ENCODE data around the gene HSPD1. TPM values are rescaled to one million over a fixed set of nuclear protein-coding genes. Genes with fewer than 3 reads are reported as not detected.
A peak's percentile ranks its signal among the peaks of the same experiment; 100 is the strongest.
"Not testable (repeated sequence)": the region's sequence is repeated elsewhere in the genome, so short reads cannot be mapped to it uniquely, and the experiment has no call there.

HSPD1 gene
- total RNA-seq, 1 donor from 2014 or later, result 150 TPM

DNA sequence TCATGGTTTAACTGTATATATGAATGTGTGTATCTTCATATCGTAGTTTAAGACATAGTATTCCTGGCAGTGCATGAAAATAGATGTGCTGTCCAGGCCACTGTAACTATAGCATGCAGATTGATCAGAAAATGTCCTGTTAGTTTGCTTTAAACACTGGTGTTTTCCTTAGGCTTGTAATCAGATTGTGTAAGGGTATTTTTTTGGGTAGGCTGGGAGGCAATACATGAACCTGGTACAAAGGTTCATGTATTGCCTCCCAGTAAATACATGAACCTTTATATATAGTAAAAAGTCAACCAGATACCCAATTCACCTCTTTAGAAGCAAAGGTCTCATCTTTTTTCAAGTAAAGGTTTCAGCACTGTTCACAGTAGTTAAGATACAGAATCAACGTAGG lies 44.7 kb downstream of the HSPD1 start:
- ATAC-seq, result no peak
- H3K4me1 ChIP-seq, result peaks cover 16% of the 10 kb centered on the region
- H3K9me3 ChIP-seq, result no peaks in the 10 kb centered on the region
- H3K27me3 ChIP-seq (ENCODE audit: low read depth), result no peaks in the 10 kb centered on the region
- H3K27ac ChIP-seq, result peak overlapping the region; percentile 100
- no peak for TF ChIP-seq CTCF (IDR thresholded peaks at IDR 0.05)
- H3K4me3 ChIP-seq, result peak overlapping the region; percentile 90
- DNase-seq, result no peak
- intact Hi-C loops (cut with DNase I), result no loop called here
- peaks cover 7% of the 10 kb centered on the region for H3K36me3 ChIP-seq

DNA sequence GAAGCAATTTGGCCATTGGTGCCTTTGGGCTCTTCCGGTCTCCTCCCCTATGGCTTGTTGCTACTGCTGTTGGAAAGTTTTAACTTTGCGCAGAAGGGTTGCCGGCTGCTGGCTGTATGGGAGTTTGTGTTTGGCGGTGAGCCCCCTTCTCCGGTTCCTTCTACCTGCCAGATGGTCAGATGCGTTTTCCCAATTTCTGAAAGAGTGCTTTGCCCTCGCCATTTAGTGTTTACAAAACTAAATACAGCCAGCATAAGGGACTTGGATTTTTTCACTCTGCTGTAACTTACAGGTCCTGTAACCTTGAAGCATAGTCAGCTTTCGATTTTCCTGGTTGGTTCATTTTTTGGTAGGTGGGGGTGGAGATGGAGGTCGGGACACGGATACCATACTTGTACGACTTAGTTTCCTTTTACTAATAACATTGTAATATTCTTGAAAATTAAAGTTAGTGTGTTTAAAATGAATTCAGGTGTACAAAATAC lies 45.7 kb downstream of the HSPD1 start:
- peak; percentile 75 to 82 for ATAC-seq
- no peak for DNase-seq
- intact Hi-C loops (cut with DNase I), result no loop called here
- Histone ChIP-seq H3K4me1 (peaks cover 16% of the 10 kb centered on the region), H3K27me3 (ENCODE audit: low read depth) (no peaks in the 10 kb centered on the region), H3K9me3 (no peaks in the 10 kb centered on the region), H3K4me3 (peak overlapping the region; percentile 90), H3K27ac (peak overlapping the region; percentile 100), H3K36me3 (no peaks in the 10 kb centered on the region)
- TF ChIP-seq CTCF (IDR thresholded peaks at IDR 0.05), result no peak

- Histone ChIP-seq H3K36me3 (no peaks in the 10 kb centered on the region), H3K4me1 (peaks cover 16% of the 10 kb centered on the region), H3K27me3 (ENCODE audit: low read depth) (no peaks in the 10 kb centered on the region), H3K9me3 (no peaks in the 10 kb centered on the region), H3K27ac (peak within 1 kb of the TSS; percentile 100), H3K4me3 (peak within 1 kb of the TSS; percentile 90)
- peak; percentile 45 for TF ChIP-seq CTCF (IDR thresholded peaks at IDR 0.05)
- DNase-seq (peak; percentile 100), ATAC-seq (peak; percentile 98 to 99)
- intact Hi-C loops (cut with DNase I), result no loop called here
These were observed 46.3 kb downstream of the HSPD1 start, which contains the start of gene COQ10B for GRCh38 chr2:197453123-197453913. Gene COQ10B (plus strand): TSS chr2:197453552. CDS start chr2:197453561, 9 bp downstream.

- peak overlapping the region; percentile 100 for H3K27ac ChIP-seq
- intact Hi-C loops (cut with DNase I), result no loop called here
- peak overlapping the region; percentile 90 for H3K4me3 ChIP-seq
- H3K9me3 ChIP-seq, result no peaks in the 10 kb centered on the region
- H3K36me3 ChIP-seq, result no peaks in the 10 kb centered on the region
- no peak for TF ChIP-seq CTCF (IDR thresholded peaks at IDR 0.05)
- no peak for DNase-seq
- H3K4me1 ChIP-seq, result peaks cover 16% of the 10 kb centered on the region
- H3K27me3 ChIP-seq (ENCODE audit: low read depth), result no peaks in the 10 kb centered on the region
- no peak for ATAC-seq
These were observed 46.9 kb downstream of the HSPD1 start for GRCh38 chr2:197452754-197453122.

DNA sequence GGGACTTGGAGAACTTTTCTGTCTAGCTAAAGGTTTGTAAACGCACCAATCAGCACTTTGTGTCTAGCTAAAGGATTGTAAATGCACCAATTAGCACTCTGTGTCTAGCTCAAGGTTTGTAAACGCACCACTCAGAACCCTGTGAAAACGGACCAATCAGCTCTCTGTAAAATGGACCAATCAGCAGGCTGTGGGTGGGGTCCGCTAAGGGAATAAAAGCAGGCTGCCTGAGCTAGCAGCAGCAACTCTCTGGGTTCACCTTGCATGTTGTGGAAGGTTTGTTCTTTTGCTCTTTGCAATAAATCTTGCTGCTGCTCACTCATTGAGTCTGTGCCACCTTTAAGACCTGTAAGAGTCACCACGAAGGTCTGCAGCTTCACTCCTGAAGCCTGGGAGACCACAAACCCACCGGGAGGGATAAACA lies 48.7 kb downstream of the HSPD1 start:
- ATAC-seq; H3K27ac ChIP-seq; intact Hi-C loops (cut with DNase I); DNase-seq; H3K27me3 ChIP-seq (ENCODE audit: low read depth); H3K4me3 ChIP-seq; H3K9me3 ChIP-seq; H3K36me3 ChIP-seq: not testable (repeated sequence)
- H3K4me1 ChIP-seq, result peaks cover 16% of the 10 kb centered on the region

GRCh38 chr2:197450465-197450864 lies 49.2 kb downstream of the HSPD1 start:
- intact Hi-C loops (cut with DNase I), result no loop called here
- DNase-seq (peak; percentile 63), ATAC-seq (no peak)
- peaks cover 16% of the 10 kb centered on the region for H3K4me1 ChIP-seq
- no peaks in the 10 kb centered on the region for H3K27me3 ChIP-seq (ENCODE audit: low read depth)
- H3K4me3 ChIP-seq, result peak overlapping the region; percentile 18
- no peak for TF ChIP-seq CTCF (IDR thresholded peaks at IDR 0.05)
- H3K9me3 ChIP-seq, result no peaks in the 10 kb centered on the region
- H3K36me3 ChIP-seq, result no peaks in the 10 kb centered on the region
- no peak overlapping the region for H3K27ac ChIP-seq

Measured in lower lobe of right lung (tissue), 2 donors.